DND-41 (cell line): ENCODE data around the gene R3HDM4.

Experiments used
- ATAC-seq: fragments of 200-7000 bp; cut with Tn5 transposase; 3 replicates; pipeline ENCODE4 v1.9.1; 2021; ENCODE audit warnings: low read depth; ENCODE audit not compliant: insufficient read depth
- DNase-seq: peaks from one replicate; pipeline ENCODE4 v3.0.0-alpha.2; 2020
- H2AFZ ChIP-seq: 2 replicates; pipeline ENCODE4 v1.6.0; 2012; ENCODE audit warnings: low read depth, low read length
- H3K27ac ChIP-seq: 2 replicates; pipeline ENCODE4 v1.5.1; 2012; ENCODE audit warnings: low read length, inconsistent platforms
- H3K27me3 ChIP-seq: fragments of 200-600 bp; sonication (generic); 2 replicates; pipeline ENCODE4 v1.6.0; 2012; ENCODE audit warnings: low read length, mild to moderate bottlenecking, inconsistent platforms; ENCODE audit not compliant: insufficient read depth, poor library complexity
- H3K36me3 ChIP-seq: 2 replicates; pipeline ENCODE4 v1.5.1; 2012; ENCODE audit warnings: low read length, inconsistent platforms; ENCODE audit not compliant: insufficient read depth
- H3K4me1 ChIP-seq: 2 replicates; pipeline ENCODE4 v1.5.1; 2012; ENCODE audit warnings: mild to moderate bottlenecking, low read length; ENCODE audit not compliant: insufficient read depth
- H3K4me2 ChIP-seq: 2 replicates; pipeline ENCODE4 v1.6.0; 2012; ENCODE audit warnings: mild to moderate bottlenecking, moderate library complexity, low read length, inconsistent platforms; ENCODE audit not compliant: insufficient read depth
- H3K4me3 ChIP-seq, 2 experiments: fragments of 200-600 bp in 1 of 2; shearing (Covaris generic) in 1 of 2; 2 replicates each; pipeline ENCODE4 v1.5.1; 2012 to 2016; ENCODE audit warnings: inconsistent platforms in 2 of 2, low read length in 2 of 2, mild to moderate bottlenecking in 2 of 2, low read depth in 1 of 2, moderate library complexity in 1 of 2
- H3K79me2 ChIP-seq: 2 replicates; pipeline ENCODE4 v1.6.0; 2012; ENCODE audit warnings: low read length, inconsistent platforms; ENCODE audit not compliant: insufficient read depth
- H3K9ac ChIP-seq: 2 replicates; pipeline ENCODE4 v1.6.0; 2012; ENCODE audit warnings: low read depth, mild to moderate bottlenecking, inconsistent platforms, low read length, moderate library complexity
- H3K9me3 ChIP-seq: 2 replicates; pipeline ENCODE4 v1.5.1; 2012; ENCODE audit warnings: low read length, moderate library complexity, mild to moderate bottlenecking, inconsistent platforms; ENCODE audit not compliant: insufficient read depth, severe bottlenecking
- H4K20me1 ChIP-seq: 2 replicates; pipeline ENCODE4 v1.6.0; 2012; ENCODE audit warnings: low read length; ENCODE audit not compliant: insufficient read depth
- EZH2 ChIP-seq: IDR thresholded peaks from 3 replicates; pipeline ENCODE4 v1.6.1; 2012; ENCODE audit warnings: borderline replicate concordance, low read depth, mild to moderate bottlenecking, moderate library complexity, low read length, inconsistent platforms; ENCODE audit not compliant: severe bottlenecking
- TF ChIP-seq, protein P1 (sequence below): IDR thresholded peaks from 2 replicates; pipeline ENCODE4 v1.5.1; 2012; ENCODE audit warnings: borderline replicate concordance, low read length, moderate library complexity, mild to moderate bottlenecking; ENCODE audit not compliant: poor library complexity, severe bottlenecking; ENCODE audit errors: extremely low read depth

Gene R3HDM4

DNA sequence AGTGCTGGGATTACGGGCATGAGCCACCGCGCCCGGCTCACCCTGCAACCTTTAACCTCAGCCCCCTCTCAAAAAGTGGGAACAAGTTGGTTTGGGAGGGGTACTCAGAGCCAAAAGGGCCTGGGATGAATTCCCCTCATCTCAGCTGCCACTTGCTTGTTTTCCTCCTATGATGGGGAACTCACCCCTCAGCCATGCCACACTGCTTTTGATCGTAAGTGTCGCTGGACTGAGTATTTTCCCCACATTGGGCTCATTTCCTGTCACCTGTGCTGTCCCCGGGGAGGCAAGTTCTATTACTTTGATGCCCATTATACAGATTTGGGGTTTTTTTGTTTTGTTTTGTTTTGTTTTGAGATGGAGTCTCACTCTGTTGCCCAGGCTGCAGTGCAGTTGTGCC, 6.5 kb downstream of the R3HDM4 start:
- Histone ChIP-seq H3K4me3 (no peak overlapping the region), H4K20me1 (peaks cover 23% of the 10 kb centered on the region), H3K79me2 (peaks cover 41% of the 10 kb centered on the region), H3K4me2 (no peak overlapping the region), H3K4me1 (peaks cover 4% of the 10 kb centered on the region; the same call in 1 of the 2 replicates), H3K36me3 (peaks cover 5% of the 10 kb centered on the region; the same call in 1 of the 2 replicates), H3K9ac (no peak overlapping the region), H3K27ac (no peak overlapping the region), H3K9me3 (no peaks in the 10 kb centered on the region), H2AFZ (no peak overlapping the region), H3K27me3 (no peaks in the 10 kb centered on the region)
- DNase-seq = no peak
- TF ChIP-seq, protein P1, sequence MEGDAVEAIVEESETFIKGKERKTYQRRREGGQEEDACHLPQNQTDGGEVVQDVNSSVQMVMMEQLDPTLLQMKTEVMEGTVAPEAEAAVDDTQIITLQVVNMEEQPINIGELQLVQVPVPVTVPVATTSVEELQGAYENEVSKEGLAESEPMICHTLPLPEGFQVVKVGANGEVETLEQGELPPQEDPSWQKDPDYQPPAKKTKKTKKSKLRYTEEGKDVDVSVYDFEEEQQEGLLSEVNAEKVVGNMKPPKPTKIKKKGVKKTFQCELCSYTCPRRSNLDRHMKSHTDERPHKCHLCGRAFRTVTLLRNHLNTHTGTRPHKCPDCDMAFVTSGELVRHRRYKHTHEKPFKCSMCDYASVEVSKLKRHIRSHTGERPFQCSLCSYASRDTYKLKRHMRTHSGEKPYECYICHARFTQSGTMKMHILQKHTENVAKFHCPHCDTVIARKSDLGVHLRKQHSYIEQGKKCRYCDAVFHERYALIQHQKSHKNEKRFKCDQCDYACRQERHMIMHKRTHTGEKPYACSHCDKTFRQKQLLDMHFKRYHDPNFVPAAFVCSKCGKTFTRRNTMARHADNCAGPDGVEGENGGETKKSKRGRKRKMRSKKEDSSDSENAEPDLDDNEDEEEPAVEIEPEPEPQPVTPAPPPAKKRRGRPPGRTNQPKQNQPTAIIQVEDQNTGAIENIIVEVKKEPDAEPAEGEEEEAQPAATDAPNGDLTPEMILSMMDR = no peak
- no peak for TF ChIP-seq EZH2
- no peak for ATAC-seq

DNA sequence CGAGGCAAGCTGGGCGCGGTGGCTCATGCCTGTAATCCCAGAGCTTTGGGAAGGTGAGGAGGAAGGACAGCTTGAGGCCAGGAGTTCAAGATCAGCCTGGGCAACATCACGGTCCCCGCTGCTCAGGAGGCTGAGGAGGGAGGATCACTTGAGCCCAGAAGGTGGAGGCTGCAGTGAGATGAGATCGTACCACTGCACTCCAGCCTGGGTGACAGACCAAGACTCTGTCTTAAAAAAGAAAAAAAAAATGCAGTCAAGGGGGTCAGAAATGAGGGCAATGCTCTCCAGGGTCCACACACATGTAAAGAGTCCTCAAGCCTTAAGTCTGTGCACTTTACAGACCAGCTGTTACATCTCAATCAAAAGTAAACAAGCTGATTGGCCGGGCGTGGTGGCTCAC, 8.5 kb downstream of the R3HDM4 start:
- DNase-seq = no peak
- Histone ChIP-seq H3K4me2 (no peak overlapping the region), H3K27ac (no peak overlapping the region), H3K4me3 (no peak overlapping the region), H3K9ac (no peak overlapping the region), H3K27me3 (no peaks in the 10 kb centered on the region), H3K79me2 (peaks cover 29% of the 10 kb centered on the region), H4K20me1 (peaks cover 26% of the 10 kb centered on the region), H3K9me3 (no peaks in the 10 kb centered on the region), H2AFZ (no peak overlapping the region), H3K4me1 (peaks cover 4% of the 10 kb centered on the region; the same call in 1 of the 2 replicates), H3K36me3 (peaks cover 16% of the 10 kb centered on the region; the same call in 1 of the 2 replicates)
- TF ChIP-seq, protein P1 = no peak
- TF ChIP-seq EZH2 = no peak
- no peak for ATAC-seq

DNA sequence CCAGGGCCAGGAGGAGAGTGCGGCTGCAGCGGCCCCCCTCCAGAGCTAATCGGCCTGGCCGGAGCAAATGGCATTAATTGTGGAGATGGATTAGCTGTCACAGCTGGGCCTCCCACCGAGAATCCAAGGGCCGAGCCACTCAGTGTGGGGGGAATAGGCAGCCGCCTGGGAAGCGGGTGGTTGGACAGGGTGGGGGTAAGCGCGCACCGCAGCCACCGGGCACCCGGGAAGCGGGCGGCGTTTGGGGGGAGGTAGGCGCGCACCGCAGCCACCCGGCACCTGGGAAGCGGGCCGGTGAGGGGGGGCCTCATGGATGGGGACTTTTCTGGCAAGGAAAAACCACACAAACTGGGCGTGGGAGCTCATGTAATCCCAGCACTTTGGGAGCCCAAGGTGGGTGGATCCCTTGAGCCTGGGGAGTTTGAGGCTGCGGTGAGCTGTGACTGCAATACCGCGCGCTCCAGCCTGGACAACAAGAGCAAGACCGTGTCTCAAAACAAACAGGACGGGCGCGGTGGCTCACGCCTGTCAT, 9.7 kb downstream of the R3HDM4 start:
- Histone ChIP-seq H3K9me3 (no peaks in the 10 kb centered on the region), H3K4me2 (no peak overlapping the region), H4K20me1 (peaks cover 26% of the 10 kb centered on the region), H3K27me3 (no peaks in the 10 kb centered on the region), H3K79me2 (peaks cover 20% of the 10 kb centered on the region), H3K4me1 (no peaks in the 10 kb centered on the region), H3K27ac (no peak overlapping the region), H3K9ac (no peak overlapping the region), H3K4me3 (no peak overlapping the region), H3K36me3 (peaks cover 27% of the 10 kb centered on the region), H2AFZ (no peak overlapping the region)
- ATAC-seq (no peak), DNase-seq (no peak)
- TF ChIP-seq, protein P1 = no peak
- TF ChIP-seq EZH2 = no peak
